Neural cell (in vitro differentiated cells): ENCODE results near the gene PRKAB2. TPM values are rescaled to one million over a fixed set of nuclear protein-coding genes. Genes with fewer than 3 reads are reported as not detected.

Experiments used
- H2AFZ ChIP-seq: fragments of 200-600, 300-800 bp; sonication (generic), shearing (Covaris generic); 2 replicates; pipeline ENCODE4 v1.6.0; 2014; ENCODE audit warnings: low read depth, mild to moderate bottlenecking, antibody characterized with exemption, low read length, moderate library complexity
- H3F3A ChIP-seq: fragments of 200-600 bp; shearing (Covaris generic); 2 replicates; pipeline ENCODE4 v1.6.1; 2016; ENCODE audit warnings: mild to moderate bottlenecking, moderate library complexity, mixed read lengths, antibody characterized with exemption, low read length; ENCODE audit not compliant: insufficient read depth, poor library complexity, severe bottlenecking
- H3K27ac ChIP-seq: fragments of 200-600, 300-800 bp; sonication (generic), shearing (Covaris generic); 2 replicates; pipeline ENCODE4 v1.5.1; 2014; ENCODE audit warnings: mild to moderate bottlenecking, low read length, moderate library complexity
- H3K27me3 ChIP-seq: fragments of 300-800, 200-600 bp; sonication (generic), shearing (Covaris generic); 2 replicates; pipeline ENCODE4 v1.6.0; 2014; ENCODE audit warnings: mild to moderate bottlenecking, low read depth, low read length, moderate library complexity; ENCODE audit not compliant: insufficient read depth
- H3K36me3 ChIP-seq: fragments of 300-800, 200-600 bp; sonication (generic), shearing (Covaris generic); 2 replicates; pipeline ENCODE4 v1.5.1; 2014; ENCODE audit warnings: mild to moderate bottlenecking, antibody characterized with exemption, low read length, moderate library complexity; ENCODE audit not compliant: insufficient read depth
- H3K4me2 ChIP-seq: fragments of 300-800, 200-600 bp; sonication (generic), shearing (Covaris generic); 2 replicates; pipeline ENCODE4 v1.6.0; 2014; ENCODE audit warnings: mild to moderate bottlenecking, low read length
- H3K4me3 ChIP-seq: fragments of 300-800, 200-600 bp; sonication (generic), shearing (Covaris generic); 2 replicates; pipeline ENCODE4 v1.5.1; 2014; ENCODE audit warnings: mild to moderate bottlenecking, low read length, moderate library complexity
- H3K79me2 ChIP-seq: fragments of 200-600 bp; shearing (Covaris generic); replicated peaks from 2 replicates; pipeline ENCODE4 v1.6.0; 2014; ENCODE audit warnings: mild to moderate bottlenecking, low read length, moderate library complexity; ENCODE audit not compliant: insufficient read depth
- H3K9ac ChIP-seq: fragments of 300-800, 200-600 bp; sonication (generic), shearing (Covaris generic); 2 replicates; pipeline ENCODE4 v1.6.1; 2016; ENCODE audit warnings: mild to moderate bottlenecking, low read length, mixed read lengths
- H3K9me2 ChIP-seq: fragments of 200-600 bp; shearing (Covaris generic); 2 replicates; pipeline ENCODE4 v1.6.1; 2016; ENCODE audit warnings: mild to moderate bottlenecking, low read length, mixed read lengths; ENCODE audit not compliant: insufficient read depth
- H3K9me3 ChIP-seq: fragments of 200-600, 300-800 bp; sonication (generic), shearing (Covaris generic); 2 replicates; pipeline ENCODE4 v1.6.1; 2016; ENCODE audit warnings: mild to moderate bottlenecking, mixed run types, low read length, moderate library complexity, mixed read lengths
- H4K20me1 ChIP-seq: fragments of 200-600 bp; shearing (Covaris generic); 2 replicates; pipeline ENCODE4 v1.6.1; 2016; ENCODE audit warnings: mild to moderate bottlenecking, mixed run types; ENCODE audit not compliant: insufficient read depth
- EP300 ChIP-seq: fragments of 450-650 bp; conservative IDR thresholded peaks from 2 replicates; pipeline ENCODE4 v1.6.1; 2014; ENCODE audit warnings: antibody characterized with exemption, mild to moderate bottlenecking, moderate library complexity; ENCODE audit not compliant: poor library complexity, severe bottlenecking
- EZH2 ChIP-seq: fragments of 200-600, 300-800 bp; shearing (Covaris generic), sonication (generic); IDR thresholded peaks from 2 replicates; pipeline ENCODE4 v1.6.1; 2014; ENCODE audit warnings: antibody characterized with exemption, low read length, borderline replicate concordance, mild to moderate bottlenecking; ENCODE audit not compliant: insufficient read depth, poor library complexity, severe bottlenecking
- MXI1 ChIP-seq: fragments of 450-650 bp; conservative IDR thresholded peaks from 2 replicates; pipeline ENCODE4 v1.6.1; 2014; ENCODE audit warnings: antibody characterized with exemption, mild to moderate bottlenecking; ENCODE audit not compliant: poor library complexity, severe bottlenecking
- POLR2AphosphoS5 ChIP-seq: IDR thresholded peaks from 2 replicates; pipeline ENCODE4 v1.6.1; 2012
- RAD21 ChIP-seq: fragments of 450-650 bp; conservative IDR thresholded peaks from 2 replicates; pipeline ENCODE4 v1.6.1; 2014; ENCODE audit warnings: antibody characterized with exemption, mild to moderate bottlenecking, moderate library complexity
- SMC3 ChIP-seq: fragments of 450-650 bp; conservative IDR thresholded peaks from 2 replicates; pipeline ENCODE4 v1.6.1; 2014; ENCODE audit warnings: antibody characterized with exemption, mild to moderate bottlenecking, moderate library complexity; ENCODE audit not compliant: poor library complexity
- TAF1 ChIP-seq: IDR thresholded peaks from 2 replicates; pipeline ENCODE4 v1.6.1; 2012; ENCODE audit warnings: low read depth
- polyA plus RNA-seq: library from polyadenylated mRNA; depleted of rRNA; stranded (reverse); fragments of >200 nt; gene quantifications from 2 replicates; pipeline ENCODE4 v1.2.3, GENCODE V29; 2014
- TF ChIP-seq, protein P1 (sequence below): fragments of 450-650 bp; IDR thresholded peaks from 2 replicates; pipeline ENCODE4 v1.5.1; 2014; ENCODE audit warnings: antibody characterized with exemption, mild to moderate bottlenecking, moderate library complexity; ENCODE audit not compliant: poor library complexity, severe bottlenecking
- TF ChIP-seq, protein P2 (sequence below): IDR thresholded peaks from 2 replicates; pipeline ENCODE4 v1.6.1; 2012; ENCODE audit warnings: borderline replicate concordance

The PRKAB2 gene
- polyA plus RNA-seq, 1 donor from 2014 or later = 39.9 TPM

DNA sequence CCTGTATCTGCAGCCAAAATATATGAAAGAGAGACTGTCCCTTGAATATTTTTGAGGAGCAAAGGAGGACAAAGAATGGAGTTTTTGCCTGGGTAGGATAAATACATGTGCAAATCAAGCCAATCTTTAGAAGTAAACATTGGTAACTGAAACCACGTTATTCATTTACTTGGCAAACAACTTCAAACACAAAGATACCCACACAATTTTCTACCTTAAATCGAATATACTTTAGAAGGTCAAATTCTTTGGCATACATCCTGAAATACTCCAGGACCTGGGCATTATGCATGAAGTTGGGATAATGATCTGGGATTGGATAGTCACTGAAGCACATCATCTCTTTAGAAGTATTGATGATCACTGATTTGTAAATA is 43.3 kb upstream of the PRKAB2 start:
- Histone ChIP-seq H3K9me3 (no peaks in the 10 kb centered on the region), H3K4me3 (no peak overlapping the region), H3K9ac (no peak overlapping the region), H3K4me2 (no peak overlapping the region), H3F3A (no peaks in the 10 kb centered on the region), H4K20me1 (no peaks in the 10 kb centered on the region), H3K9me2 (no peaks in the 10 kb centered on the region), H3K79me2 (no peaks in the 10 kb centered on the region), H3K27me3 (no peaks in the 10 kb centered on the region), H3K36me3 (no peaks in the 10 kb centered on the region), H3K27ac (no peak overlapping the region), H2AFZ (no peak overlapping the region)
- no peak for TF ChIP-seq RAD21
- no peak for TF ChIP-seq EP300
- TF ChIP-seq, protein P1, sequence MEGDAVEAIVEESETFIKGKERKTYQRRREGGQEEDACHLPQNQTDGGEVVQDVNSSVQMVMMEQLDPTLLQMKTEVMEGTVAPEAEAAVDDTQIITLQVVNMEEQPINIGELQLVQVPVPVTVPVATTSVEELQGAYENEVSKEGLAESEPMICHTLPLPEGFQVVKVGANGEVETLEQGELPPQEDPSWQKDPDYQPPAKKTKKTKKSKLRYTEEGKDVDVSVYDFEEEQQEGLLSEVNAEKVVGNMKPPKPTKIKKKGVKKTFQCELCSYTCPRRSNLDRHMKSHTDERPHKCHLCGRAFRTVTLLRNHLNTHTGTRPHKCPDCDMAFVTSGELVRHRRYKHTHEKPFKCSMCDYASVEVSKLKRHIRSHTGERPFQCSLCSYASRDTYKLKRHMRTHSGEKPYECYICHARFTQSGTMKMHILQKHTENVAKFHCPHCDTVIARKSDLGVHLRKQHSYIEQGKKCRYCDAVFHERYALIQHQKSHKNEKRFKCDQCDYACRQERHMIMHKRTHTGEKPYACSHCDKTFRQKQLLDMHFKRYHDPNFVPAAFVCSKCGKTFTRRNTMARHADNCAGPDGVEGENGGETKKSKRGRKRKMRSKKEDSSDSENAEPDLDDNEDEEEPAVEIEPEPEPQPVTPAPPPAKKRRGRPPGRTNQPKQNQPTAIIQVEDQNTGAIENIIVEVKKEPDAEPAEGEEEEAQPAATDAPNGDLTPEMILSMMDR = no peak
- TF ChIP-seq TAF1 = no peak
- TF ChIP-seq EZH2 = no peak

DNA sequence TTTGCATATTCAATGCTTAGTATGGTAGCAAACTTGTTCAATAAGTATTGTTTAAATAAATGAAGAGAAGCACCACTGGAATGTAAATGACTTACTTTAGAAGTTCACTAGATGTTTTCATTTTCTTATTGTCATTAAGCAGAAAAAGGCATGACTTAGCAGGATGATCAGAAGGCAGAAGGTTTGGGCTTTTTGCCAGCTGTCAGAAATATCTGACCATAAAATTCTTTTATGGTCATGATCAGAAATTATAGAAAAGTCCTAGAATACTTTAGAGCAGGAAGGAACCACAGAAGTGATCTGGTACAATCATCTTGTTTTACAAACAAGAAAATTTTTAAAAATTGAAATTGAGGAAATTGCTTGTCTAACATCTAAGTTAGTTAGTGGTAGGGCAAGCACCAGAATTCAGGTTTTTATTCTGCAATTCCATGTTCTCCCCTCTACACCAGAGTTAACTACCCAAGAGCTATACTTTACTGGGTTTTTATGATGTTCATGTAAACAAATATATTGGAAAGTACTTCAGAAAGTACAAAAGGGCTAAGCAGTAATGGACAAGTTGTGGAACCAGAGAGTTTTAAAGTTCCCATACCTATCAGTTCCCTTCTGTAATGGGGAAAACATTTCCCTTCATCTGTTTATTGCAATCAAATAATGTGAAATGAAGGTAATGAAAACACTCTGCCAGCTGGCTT is 42.7 kb upstream of the PRKAB2 start:
- Histone ChIP-seq H3K27me3 (no peaks in the 10 kb centered on the region), H3K4me3 (no peak overlapping the region), H3K9me2 (no peaks in the 10 kb centered on the region), H3K9ac (no peak overlapping the region), H3K4me2 (no peak overlapping the region), H3F3A (no peaks in the 10 kb centered on the region), H3K79me2 (no peaks in the 10 kb centered on the region), H2AFZ (no peak overlapping the region), H4K20me1 (no peaks in the 10 kb centered on the region), H3K9me3 (no peaks in the 10 kb centered on the region), H3K27ac (no peak overlapping the region), H3K36me3 (no peaks in the 10 kb centered on the region)
- TF ChIP-seq, protein P1 = no peak
- TF ChIP-seq POLR2AphosphoS5 = no peak
- no peak for TF ChIP-seq RAD21
- TF ChIP-seq TAF1 = no peak
- no peak for TF ChIP-seq SMC3
- no peak for TF ChIP-seq MXI1

DNA sequence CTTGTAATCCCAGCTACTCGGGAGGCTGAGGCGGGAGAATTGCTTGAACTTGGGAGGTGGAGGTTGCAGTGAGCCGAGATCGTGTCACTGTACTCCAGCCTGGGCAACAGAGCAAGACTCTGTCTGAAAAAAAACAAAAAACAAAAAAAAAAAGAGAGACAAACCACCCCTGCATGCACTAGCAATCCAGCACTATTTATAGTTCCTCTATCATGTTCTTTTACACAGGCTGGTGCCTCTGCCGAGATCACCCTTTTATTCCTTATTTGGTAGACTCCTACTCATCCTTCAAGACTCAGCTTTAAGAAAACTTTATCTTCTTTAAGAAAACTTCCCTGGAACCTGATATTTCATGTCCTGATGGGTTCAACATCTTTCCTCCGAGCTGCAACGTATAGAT is 42.1 kb upstream of the PRKAB2 start:
- Histone ChIP-seq H3K27ac (no peak overlapping the region), H3K9me2 (no peaks in the 10 kb centered on the region), H3K4me3 (no peak overlapping the region), H3F3A (no peaks in the 10 kb centered on the region), H3K4me2 (no peak overlapping the region), H3K36me3 (no peaks in the 10 kb centered on the region), H3K9me3 (no peaks in the 10 kb centered on the region), H3K27me3 (no peaks in the 10 kb centered on the region), H2AFZ (no peak overlapping the region), H3K9ac (no peak overlapping the region), H3K79me2 (no peaks in the 10 kb centered on the region), H4K20me1 (no peaks in the 10 kb centered on the region)
- TF ChIP-seq EP300 (no peak), SMC3 (no peak), TAF1 (no peak), EZH2 (no peak), POLR2AphosphoS5 (no peak), RAD21 (no peak), MXI1 (no peak)
- TF ChIP-seq, protein P2, sequence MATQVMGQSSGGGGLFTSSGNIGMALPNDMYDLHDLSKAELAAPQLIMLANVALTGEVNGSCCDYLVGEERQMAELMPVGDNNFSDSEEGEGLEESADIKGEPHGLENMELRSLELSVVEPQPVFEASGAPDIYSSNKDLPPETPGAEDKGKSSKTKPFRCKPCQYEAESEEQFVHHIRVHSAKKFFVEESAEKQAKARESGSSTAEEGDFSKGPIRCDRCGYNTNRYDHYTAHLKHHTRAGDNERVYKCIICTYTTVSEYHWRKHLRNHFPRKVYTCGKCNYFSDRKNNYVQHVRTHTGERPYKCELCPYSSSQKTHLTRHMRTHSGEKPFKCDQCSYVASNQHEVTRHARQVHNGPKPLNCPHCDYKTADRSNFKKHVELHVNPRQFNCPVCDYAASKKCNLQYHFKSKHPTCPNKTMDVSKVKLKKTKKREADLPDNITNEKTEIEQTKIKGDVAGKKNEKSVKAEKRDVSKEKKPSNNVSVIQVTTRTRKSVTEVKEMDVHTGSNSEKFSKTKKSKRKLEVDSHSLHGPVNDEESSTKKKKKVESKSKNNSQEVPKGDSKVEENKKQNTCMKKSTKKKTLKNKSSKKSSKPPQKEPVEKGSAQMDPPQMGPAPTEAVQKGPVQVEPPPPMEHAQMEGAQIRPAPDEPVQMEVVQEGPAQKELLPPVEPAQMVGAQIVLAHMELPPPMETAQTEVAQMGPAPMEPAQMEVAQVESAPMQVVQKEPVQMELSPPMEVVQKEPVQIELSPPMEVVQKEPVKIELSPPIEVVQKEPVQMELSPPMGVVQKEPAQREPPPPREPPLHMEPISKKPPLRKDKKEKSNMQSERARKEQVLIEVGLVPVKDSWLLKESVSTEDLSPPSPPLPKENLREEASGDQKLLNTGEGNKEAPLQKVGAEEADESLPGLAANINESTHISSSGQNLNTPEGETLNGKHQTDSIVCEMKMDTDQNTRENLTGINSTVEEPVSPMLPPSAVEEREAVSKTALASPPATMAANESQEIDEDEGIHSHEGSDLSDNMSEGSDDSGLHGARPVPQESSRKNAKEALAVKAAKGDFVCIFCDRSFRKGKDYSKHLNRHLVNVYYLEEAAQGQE = no peak
- TF ChIP-seq, protein P1 = no peak
